SJSA1 (cell line): ENCODE data around the gene MAD1L1. TPM values are rescaled to one million over a fixed set of nuclear protein-coding genes. Genes with fewer than 3 reads are reported as not detected.

Experiments
- DNase-seq, 2 experiments: peaks; one replicate each; pipeline ENCODE4 v3.0.0-alpha.2; 2015 to 2020; ENCODE audit warnings: low spot score in 2 of 2, low read depth in 1 of 2
- H3K27ac ChIP-seq: fragments of 250-450 bp; sonication (Bioruptor Pico); 2 replicates; pipeline ENCODE4 v1.5.1; 2020; ENCODE audit warnings: mild to moderate bottlenecking, moderate library complexity
- H3K27me3 ChIP-seq: fragments of 250-450 bp; sonication (Bioruptor Pico); replicated peaks from 2 replicates; pipeline ENCODE4 v1.5.1; 2020; ENCODE audit warnings: mild to moderate bottlenecking, moderate library complexity
- H3K36me3 ChIP-seq: fragments of 250-450 bp; sonication (Bioruptor Pico); 2 replicates; pipeline ENCODE4 v1.5.1; 2020; ENCODE audit warnings: mild to moderate bottlenecking
- H3K4me1 ChIP-seq: fragments of 250-450 bp; sonication (Bioruptor Pico); replicated peaks from 2 replicates; pipeline ENCODE4 v1.6.1; 2021; ENCODE audit warnings: mild to moderate bottlenecking
- H3K4me3 ChIP-seq: fragments of 250-450 bp; sonication (Bioruptor Pico); 2 replicates; pipeline ENCODE4 v1.5.1; 2020; ENCODE audit warnings: mild to moderate bottlenecking
- H3K9me3 ChIP-seq: fragments of 250-450 bp; sonication (Bioruptor Pico); replicated peaks from 2 replicates; pipeline ENCODE4 v1.5.1; 2020; ENCODE audit warnings: mild to moderate bottlenecking
- total RNA-seq: library from RNA; depleted of rRNA; stranded (reverse); fragments of >200 nt; shearing (Covaris generic); gene quantifications from 2 replicates; pipeline ENCODE4 v1.2.3, GENCODE V29; 2014

The MAD1L1 gene
- total RNA-seq, 1 experiment from 2014 or later, result 44.0 TPM

GRCh38 chr7:1989049-1989860, 243.5 kb downstream of the MAD1L1 start:
- H3K27me3 ChIP-seq, result no peaks in the 10 kb centered on the region
- no peaks in the 10 kb centered on the region for H3K36me3 ChIP-seq
- DNase-seq, result no peak
- no peak overlapping the region for H3K4me3 ChIP-seq
- no peak overlapping the region for H3K27ac ChIP-seq
- H3K9me3 ChIP-seq, result no peaks in the 10 kb centered on the region
- no peaks in the 10 kb centered on the region for H3K4me1 ChIP-seq

DNA sequence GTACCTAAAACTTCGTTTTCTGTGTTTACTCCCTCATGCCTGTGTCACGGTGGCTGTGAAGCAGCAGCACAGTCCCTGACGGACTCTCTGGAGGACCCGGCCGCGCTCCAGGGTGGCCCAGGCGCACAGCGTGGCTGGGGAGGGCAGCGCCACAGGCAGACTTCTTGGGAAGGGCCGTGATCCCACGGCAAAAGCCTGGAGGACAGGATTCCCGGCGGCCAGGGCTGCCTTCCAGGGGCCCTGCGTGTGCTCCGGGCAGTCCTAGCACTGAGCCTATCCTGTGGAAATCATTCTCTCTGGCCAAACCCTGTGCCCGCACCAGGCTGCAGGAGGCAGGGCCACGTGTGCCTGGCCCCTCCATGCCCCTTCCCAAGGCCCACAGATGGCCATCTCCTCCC, 244.2 kb downstream of the MAD1L1 start:
- Histone ChIP-seq H3K4me3 (no peak overlapping the region), H3K36me3 (no peaks in the 10 kb centered on the region), H3K4me1 (no peaks in the 10 kb centered on the region), H3K9me3 (no peaks in the 10 kb centered on the region), H3K27ac (no peak overlapping the region), H3K27me3 (no peaks in the 10 kb centered on the region)
- no peak for DNase-seq

- Histone ChIP-seq H3K9me3 (no peaks in the 10 kb centered on the region), H3K36me3 (no peaks in the 10 kb centered on the region), H3K27me3 (no peaks in the 10 kb centered on the region), H3K4me1 (no peaks in the 10 kb centered on the region), H3K4me3 (no peak overlapping the region), H3K27ac (no peak overlapping the region)
- no peak for DNase-seq
Observed at GRCh38 chr7:1987591-1988532, 244.9 kb downstream of the MAD1L1 start.

DNA sequence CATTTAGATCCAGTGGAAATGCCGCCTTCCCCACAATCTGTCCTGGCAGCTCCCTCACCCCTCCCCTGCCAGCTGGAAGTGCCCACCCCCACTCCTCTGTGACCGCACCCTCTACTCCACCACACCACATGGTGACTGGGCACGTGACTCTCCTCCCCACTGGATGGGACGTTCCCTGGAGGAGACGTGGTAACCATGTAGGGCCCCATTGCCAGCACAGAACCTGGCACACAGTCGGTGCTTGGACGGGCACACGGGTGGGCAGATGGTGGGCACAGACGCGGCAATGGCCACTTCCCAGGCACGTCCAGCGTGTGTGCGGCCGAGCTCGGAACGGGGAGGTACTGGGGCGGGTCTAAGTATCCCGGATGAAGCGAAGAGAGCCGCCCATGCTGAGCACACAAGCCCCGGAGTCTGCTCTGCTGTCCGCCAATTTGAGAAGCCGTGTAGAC, 245.6 kb downstream of the MAD1L1 start:
- H3K27ac ChIP-seq, result no peak overlapping the region
- no peak overlapping the region for H3K4me3 ChIP-seq
- H3K36me3 ChIP-seq, result no peaks in the 10 kb centered on the region
- no peaks in the 10 kb centered on the region for H3K4me1 ChIP-seq
- no peaks in the 10 kb centered on the region for H3K27me3 ChIP-seq
- DNase-seq, result no peak
- no peaks in the 10 kb centered on the region for H3K9me3 ChIP-seq

- no peak for DNase-seq
- Histone ChIP-seq H3K9me3 (no peaks in the 10 kb centered on the region), H3K27me3 (no peaks in the 10 kb centered on the region), H3K36me3 (no peaks in the 10 kb centered on the region), H3K4me1 (no peaks in the 10 kb centered on the region), H3K27ac (no peak overlapping the region), H3K4me3 (no peak overlapping the region)
Observed at GRCh38 chr7:1986366-1987083, 246.2 kb downstream of the MAD1L1 start.

DNA sequence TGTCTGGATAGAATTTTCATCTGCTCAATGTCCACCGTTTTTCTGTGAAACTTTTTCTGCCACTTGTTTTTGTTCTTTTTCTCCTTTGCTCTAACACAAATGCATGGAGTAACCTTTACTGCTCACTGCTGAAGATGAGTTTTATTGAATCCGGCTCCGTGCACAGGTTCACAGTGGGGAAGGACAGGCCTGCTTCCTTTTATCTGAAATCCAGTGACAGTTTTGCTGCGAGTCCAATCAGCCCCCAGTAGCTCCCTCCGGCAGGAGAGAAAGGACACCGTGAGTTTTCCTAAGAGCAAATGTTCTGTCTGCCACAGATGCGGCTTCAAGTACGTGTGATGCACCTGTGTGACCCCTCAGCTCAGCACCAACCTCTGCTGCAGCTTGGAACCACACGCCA, 246.8 kb downstream of the MAD1L1 start:
- H3K4me3 ChIP-seq, result no peak overlapping the region
- no peak for DNase-seq
- H3K27me3 ChIP-seq, result no peaks in the 10 kb centered on the region
- no peaks in the 10 kb centered on the region for H3K9me3 ChIP-seq
- no peaks in the 10 kb centered on the region for H3K4me1 ChIP-seq
- H3K36me3 ChIP-seq, result no peaks in the 10 kb centered on the region
- no peak overlapping the region for H3K27ac ChIP-seq

DNA sequence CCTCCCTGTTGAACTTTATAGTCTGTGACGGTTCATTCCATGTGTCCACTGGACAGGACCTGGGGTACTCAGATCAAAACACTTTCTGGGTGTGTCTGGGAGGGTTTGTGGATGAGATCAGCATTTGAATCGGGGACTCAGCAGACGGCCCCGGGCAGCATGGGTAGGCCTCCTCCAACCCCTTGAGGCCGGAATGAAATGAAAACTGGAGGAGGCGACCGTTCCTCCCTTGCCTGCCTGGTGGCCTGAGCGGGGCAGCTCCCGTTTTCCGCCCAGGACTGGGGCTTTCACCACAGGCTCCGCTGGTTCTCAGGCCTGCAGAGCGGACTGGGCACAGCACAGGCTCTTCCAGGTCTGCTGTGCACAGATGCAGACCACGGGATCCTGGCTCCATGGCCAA, 247.7 kb downstream of the MAD1L1 start:
- H3K27me3 ChIP-seq, result no peaks in the 10 kb centered on the region
- H3K27ac ChIP-seq, result no peak overlapping the region
- no peaks in the 10 kb centered on the region for H3K4me1 ChIP-seq

DNA sequence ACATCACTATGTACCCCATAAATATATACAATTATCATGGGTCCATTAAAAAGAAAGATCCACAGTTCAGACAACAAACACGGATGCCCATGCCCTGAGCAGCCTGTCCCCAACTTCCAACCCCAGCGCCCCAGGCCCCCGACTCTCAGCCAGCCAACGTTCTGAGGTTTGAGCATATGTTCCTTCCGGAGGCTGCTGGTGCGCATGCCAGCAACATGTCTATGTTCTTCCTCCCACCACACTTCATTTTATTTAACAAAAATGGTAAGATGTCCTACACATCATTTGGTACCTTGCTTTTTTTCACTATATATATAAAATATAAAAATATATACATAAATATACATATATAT, 250.9 kb downstream of the MAD1L1 start:
- Histone ChIP-seq H3K36me3 (peaks cover 9% of the 10 kb centered on the region; the same call in 1 of the 2 replicates), H3K27ac (no peak overlapping the region), H3K9me3 (no peaks in the 10 kb centered on the region), H3K4me3 (no peak overlapping the region), H3K27me3 (no peaks in the 10 kb centered on the region), H3K4me1 (no peaks in the 10 kb centered on the region)
- no peak for DNase-seq

More for the DNA sequence above, 247.7 kb downstream of the MAD1L1 start:
- H3K9me3 ChIP-seq, result no peaks in the 10 kb centered on the region
- no peak for DNase-seq
- H3K4me3 ChIP-seq, result no peak overlapping the region
- peaks cover 4% of the 10 kb centered on the region; the same call in 1 of the 2 replicates for H3K36me3 ChIP-seq

GRCh38 chr7:1981201-1981877, 251.4 kb downstream of the MAD1L1 start:
- peaks cover 9% of the 10 kb centered on the region; the same call in 1 of the 2 replicates for H3K36me3 ChIP-seq
- H3K4me3 ChIP-seq, result no peak overlapping the region
- no peaks in the 10 kb centered on the region for H3K9me3 ChIP-seq

DNA sequence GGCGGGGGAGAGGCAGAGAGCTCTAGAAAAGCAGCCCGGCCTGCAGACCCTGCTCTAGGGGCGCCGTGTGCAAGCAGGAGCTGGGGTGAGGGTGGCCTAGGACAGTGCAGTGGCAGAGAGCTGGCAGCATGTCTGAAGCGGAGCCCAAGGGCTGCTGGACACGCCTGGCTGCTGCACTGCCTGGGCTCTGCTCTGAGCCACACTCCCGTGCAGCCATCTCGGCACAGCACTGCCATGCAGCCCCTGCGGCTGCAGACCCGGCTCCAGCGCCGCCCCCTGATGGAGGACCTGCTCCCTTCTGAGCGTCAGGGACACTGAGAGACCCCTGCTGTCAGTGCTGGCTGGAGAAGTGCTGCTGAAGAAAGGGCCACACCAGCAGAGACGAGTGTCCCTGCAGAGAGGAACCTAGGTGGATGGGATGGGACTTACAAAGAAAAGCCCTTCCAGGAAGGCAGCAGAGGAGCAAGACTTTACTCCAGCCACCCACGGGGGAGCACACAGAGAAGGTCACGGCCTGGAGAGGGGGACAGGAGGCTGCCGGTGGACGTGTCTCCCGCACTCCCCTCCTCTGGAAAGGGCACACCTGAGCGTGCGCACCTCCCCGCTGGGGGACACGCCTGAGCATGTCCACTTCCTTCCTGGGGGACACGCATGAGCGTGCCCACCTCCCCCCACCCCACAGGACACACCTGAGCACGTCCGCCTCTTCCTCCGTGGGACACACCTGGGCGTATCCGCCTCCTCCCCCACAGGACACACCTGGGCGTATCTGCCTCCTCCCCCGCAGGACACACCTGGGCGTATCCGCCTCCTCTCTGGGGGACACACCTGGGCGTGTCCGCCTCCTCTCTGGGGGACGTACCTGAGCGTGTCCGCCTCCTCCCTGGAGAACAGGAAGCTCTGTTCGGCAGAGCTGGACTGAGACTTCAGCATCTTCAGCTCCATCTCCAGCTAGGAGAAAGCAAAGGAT, 252.9 kb downstream of the MAD1L1 start:
- no peaks in the 10 kb centered on the region for H3K9me3 ChIP-seq
- H3K27ac ChIP-seq, result no peak overlapping the region
- H3K36me3 ChIP-seq, result peaks cover 11% of the 10 kb centered on the region
- no peaks in the 10 kb centered on the region for H3K27me3 ChIP-seq
- H3K4me1 ChIP-seq, result no peaks in the 10 kb centered on the region
- no peak for DNase-seq
- H3K4me3 ChIP-seq, result no peak overlapping the region

More at GRCh38 chr7:1981201-1981877, 251.4 kb downstream of the MAD1L1 start:
- Histone ChIP-seq H3K4me1 (no peaks in the 10 kb centered on the region), H3K27ac (no peak overlapping the region), H3K27me3 (no peaks in the 10 kb centered on the region)
- DNase-seq, result no peak

DNA sequence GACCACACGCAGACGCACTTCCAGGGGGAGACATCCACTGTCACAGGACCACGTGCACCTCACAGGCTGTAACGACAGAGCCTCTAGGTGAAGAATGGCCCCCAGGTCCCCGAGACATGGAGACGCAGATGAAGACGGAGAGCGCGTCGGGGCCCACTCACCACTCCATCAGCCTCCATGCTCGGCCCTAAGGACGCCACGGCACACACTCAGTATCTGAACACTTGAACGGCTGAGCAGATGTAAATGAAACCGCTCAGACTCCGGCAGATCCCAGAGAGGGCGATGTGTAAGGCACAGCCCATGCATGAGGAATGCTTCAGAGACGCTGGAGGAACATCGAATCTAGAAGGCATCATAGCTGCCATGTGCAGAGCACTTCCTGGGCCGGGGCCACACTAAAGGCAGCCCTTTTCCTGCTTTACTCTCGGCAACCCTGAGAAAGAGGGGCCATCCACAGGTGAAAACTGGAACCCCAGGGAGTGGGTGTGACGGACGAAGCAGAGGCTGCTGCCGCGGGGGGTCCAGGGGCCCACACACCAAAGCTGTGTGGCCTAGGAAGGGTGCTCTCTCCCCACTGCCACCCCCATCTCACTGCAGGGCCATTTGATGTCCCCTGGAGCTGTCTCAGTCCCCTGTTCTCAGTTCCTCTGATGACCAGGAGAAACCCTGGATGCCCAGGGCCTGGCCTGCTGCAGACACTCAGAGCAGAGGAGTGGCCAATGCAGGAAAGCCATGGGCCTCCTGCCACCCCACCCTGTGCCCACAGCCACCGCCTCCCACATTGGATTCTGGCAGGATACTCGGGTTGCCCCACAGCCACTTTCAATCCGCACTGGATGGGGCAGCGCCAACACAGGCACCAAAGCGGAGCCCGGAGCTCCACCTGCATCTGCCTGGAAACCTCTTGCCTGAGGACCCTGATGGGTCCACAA, 253.8 kb downstream of the MAD1L1 start:
- Histone ChIP-seq H3K4me3 (no peak overlapping the region), H3K4me1 (no peaks in the 10 kb centered on the region), H3K27ac (no peak overlapping the region), H3K36me3 (peaks cover 11% of the 10 kb centered on the region), H3K9me3 (no peaks in the 10 kb centered on the region), H3K27me3 (no peaks in the 10 kb centered on the region)
- DNase-seq, result no peak
